ENCODE measurements around the gene THEM4.
"Not testable (repeated sequence)": the region's sequence is repeated elsewhere in the genome, so short reads cannot be mapped to it uniquely, and the experiment has no call there.

THEM4 gene

DNA sequence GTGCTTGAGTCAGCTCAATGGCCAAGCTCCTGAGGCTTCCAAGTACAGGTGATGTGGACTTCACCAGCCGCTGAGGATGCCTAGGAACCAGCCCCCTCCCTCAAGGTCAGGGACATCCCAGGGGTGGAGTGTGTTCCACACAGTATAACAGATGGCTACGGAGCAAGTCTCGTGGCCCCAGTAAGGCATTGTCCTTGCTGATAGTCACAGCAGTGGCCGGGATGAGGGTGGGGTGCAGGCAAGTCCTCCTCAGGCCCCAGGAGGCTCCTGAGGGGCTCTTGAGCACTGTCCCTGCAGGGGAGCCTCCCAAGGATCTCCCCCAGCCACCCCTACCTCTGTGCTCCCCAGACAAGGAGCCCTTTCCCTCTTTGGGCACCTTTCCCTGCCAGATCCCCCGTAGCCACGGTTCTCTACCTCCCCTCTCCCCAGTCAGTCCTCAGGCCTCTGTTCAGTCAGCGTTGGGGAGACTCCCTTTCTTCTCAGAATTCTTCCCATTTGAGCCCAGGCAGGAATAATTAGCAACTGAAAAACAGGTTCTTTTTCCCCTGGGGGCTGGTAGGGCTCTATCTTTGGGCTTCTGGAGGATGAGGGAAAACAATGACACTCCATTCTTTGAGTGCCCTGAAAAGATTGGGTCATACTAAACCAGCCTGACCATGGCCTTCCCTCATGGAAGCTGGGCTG, 48.7 kb downstream of the THEM4 start:
- no peak for DNase-seq

DNA sequence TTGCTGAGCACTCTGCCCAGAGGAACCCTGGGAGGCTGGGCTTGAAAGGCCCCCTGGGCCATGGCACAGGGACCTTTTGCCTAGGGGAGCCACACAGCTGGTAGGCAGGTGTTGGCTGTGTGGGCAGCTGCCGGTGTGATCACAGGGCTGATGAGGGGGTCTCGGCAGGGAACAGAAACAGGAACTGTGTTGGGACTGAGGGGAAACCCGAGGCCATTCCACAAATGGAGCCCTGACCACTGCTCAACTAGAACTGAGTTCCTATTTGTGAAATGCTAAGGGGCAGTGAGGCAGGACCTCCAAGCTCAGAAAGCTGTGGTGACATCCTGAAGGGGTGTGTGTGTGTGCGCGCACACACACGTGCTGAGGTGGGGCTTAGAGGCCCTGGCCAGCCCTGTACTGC, 49.4 kb downstream of the THEM4 start:
- no peak for DNase-seq

DNA sequence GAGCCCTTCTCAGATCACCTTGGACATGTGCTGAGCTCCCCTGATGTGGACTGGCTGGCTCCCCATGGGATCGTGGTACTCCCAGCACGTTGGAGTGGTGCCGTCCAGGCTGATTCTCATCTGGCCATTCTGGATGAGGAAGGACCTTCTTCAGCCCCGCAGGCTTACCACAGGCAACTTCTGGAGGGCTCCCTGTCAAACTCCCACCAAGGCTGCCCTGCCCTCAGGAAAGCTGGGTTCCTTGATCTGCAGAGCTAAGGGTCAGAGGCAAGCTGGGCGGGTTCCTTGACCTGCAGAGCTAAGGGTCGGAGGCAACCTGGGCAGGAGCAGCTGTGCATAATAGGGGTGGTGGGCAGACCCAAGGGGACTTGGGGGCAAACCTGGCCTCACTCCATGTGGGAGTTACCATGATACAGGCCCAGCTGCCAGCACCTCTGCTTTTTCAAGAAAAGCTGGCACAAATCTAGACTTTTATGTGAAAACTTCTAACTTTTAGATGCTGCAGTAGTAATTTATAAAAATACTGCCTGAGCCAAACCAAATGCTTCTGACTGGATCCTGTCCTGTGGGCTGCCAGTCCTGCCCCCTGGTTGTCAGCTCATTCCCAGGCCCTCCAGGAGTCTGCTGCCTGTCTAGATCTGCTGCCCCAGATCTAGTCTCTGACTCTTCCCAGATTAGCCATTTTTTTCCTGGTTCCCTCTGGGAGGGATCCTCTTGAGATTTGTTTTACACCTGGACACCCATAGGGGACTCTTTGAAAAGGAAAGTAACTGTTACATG, 50.2 kb downstream of the THEM4 start:
- DNase-seq: no peak

DNA sequence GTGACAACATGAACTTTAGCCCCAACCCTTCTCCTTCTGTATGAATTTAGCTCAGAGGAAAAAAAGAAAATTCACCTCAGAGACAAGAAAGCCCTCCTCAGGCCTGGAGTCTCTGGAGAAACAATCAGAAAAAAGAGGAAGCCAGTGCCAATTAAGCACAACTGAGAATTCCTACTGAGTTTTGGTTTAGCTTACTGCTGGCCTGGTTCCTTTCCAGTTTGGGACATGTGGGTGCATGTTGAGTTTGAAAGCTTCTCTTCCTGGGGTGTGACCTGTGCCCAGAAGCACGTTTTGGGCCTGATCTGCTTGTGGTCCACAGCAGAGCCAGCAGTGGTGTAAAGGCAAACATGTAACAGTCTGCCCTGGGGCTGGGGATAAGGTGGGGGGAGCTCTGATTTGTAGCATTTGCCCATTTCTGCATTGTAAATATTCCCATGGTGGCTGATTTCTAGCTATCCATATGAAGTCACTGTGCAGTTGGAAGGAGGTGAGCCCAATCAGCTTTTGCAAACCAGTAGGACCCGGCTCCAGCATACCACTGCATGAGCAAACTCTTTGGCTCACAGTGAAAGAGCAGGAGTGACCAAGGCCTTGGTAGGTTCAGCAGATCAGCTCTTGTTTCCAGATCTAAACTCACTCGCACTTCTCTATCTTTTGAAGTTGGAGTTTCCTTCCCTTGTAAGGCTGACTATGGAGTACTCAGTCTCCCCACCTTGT, 51.1 kb downstream of the THEM4 start:
- DNase-seq: no peak

DNA sequence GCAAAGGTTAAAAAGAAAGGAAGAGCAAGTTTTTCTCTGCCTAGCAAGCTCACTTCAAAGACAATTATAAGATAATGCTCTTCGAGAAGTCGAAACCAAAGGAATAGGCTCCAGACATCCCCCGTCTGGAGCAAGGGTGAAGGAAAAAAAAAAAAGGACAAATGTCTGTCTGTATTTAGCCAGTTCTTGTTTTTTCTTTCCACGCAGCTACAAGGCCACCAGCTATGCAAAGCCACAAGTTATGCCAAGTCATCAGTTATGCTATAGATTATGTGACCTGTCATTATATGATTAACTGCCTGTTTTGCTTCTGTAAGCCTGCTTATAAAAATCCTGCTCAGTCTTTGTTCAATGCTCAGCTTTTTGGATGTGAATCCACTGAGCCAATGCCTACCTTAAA, 53.4 kb downstream of the THEM4 start:
- no peak for DNase-seq

DNA sequence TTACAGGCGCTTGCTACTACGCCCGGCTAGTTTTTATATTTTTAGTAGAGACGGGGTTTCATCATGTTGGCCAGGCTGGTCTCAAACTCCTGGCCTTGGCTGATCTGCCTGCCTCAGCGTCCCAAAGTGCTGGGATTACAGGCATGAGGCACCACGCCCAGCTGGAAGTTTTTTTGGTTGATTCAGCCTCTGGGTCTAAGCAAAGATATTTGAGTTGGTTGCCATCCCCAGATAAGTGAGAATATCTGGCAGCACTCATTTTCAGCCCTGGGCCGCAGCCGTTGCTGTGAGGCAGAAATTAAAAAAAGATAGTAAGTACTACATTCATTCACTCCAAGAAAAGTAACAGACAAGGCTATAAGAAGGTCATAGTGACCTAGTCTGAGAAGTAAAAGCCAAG, 53.8 kb downstream of the THEM4 start:
- not testable (repeated sequence) for DNase-seq

DNA sequence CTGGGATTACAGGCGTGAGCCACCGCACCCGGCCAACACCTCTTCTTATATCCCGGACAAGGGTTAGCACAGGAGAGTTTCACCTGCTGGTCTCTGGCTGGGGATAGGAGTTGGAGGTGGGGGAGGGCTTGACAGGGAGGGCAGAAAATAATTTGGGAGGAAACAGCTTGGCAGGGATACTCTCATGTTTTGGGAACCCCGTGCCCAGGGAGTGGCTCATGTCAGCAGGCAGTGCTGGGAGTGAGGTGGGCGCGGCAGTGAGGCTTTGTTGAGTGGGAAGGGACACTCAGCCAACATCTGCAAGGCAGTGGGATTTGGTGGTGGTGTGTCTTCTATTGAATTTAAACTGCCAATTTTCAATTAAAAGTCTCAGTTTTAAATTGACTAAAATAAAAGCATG, 54.7 kb downstream of the THEM4 start:
- DNase-seq: no peak

DNA sequence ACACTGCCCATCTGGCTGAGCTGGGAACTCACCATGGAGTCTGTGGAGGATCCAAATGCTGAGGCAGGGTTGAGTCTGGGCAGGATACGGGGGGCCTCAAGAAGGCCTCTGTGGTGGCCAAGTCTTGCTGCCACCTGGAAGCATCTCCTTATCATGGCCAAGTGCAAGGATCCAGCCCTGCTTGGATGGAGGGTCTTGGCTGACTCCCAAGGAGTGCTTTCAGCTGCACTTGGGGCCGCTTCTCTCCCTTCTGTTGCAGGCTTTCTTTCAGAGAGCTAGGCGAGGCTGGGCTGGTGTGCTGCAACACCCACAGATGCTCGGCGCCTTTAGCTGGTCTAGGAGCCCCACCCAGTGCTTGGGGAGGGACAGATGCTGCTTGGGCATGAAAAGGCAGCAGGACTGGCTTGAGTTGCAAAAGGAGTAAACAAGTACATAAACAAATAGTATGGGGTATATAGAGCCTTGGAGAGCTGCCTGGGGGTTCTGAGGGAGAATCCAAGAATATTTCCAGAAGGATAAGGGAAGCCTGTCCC, 55.8 kb downstream of the THEM4 start, which contains the start of gene THEM5:
TSS of gene THEM5 (minus strand) at position 302 of the 533 bp plus-strand sequence. CDS start at position 155, 147 bp downstream.
- DNase-seq: no peak

DNA sequence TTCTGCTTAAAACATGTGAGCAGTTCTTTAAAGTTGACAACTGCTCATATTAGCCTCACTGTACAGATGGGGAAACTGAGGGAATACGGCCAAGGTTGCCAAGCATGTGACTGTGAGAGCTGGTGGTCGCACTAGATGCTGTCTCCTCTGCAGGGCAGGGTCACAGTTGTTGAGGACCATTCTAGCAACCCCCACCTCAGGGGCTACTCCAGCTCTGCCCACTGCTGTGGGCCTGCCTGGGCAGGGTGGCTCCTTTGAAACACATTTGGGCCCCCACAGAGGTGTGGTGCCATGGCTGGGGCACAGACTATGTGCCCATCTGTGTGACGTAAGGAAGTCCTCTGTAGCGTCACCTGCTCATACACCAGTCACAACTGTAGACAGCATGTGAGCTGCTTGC, 56.6 kb downstream of the THEM4 start:
- DNase-seq: no peak

DNA sequence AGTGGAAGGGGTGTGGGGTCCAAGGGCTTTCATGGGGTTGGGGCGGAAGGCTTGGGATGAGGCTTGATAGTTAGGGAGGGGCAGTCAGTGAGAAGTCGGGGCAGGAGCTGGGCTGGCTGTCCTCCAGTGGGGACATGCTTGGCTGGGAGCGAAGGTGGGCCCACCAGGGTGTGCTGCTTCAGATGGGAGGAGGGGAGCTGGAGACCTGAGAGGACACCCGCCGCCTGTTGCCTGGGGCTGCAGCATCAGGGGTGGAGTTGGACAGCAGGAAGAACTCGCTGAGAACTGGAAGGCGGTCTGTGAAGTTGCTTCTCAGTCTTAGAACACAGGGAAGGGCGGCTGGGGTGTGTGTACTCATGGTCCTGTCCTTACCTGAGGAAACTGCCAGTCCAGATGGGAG, 57.4 kb downstream of the THEM4 start:
- DNase-seq: no peak

DNA sequence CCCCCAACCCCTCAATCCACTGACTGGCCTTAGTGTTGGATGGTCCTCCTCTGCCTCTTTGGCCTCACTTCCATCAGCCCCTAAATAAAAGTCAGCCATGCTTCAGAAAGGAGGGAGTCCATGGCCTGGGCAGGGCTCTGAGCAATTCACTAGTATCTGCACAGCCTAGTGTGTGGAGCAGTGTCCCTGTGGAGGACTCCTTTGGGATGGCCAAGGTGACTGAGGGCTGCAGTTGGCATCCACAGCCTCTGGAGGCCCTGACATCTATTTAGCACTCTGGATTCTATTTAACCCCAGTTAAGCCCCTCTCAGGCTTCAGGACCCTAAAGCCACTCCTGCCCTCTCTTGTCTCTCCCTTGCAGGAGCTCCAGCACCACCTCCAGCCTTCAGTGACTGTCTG, 59.4 kb downstream of the THEM4 start:
- no peak for DNase-seq

DNA sequence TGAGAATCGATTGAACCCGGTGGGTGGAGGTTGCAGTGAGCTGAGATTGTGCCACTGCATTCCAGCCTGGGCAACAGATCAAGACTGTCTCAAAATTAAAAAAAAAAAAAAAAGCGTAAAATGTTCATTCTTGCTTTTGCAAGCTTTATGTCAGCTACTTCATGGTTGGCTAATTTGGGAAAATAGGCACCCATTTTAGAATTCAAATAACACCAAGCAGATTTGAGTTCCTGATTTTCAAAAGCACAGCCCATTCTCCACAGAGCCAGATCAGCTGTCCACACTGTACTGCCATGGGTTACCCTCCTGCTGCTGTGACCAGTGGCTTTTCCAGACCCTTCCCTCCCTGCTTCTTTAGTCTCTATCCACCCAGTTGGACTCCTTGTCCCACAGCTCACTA, 60.2 kb downstream of the THEM4 start:
- no peak for DNase-seq

DNA sequence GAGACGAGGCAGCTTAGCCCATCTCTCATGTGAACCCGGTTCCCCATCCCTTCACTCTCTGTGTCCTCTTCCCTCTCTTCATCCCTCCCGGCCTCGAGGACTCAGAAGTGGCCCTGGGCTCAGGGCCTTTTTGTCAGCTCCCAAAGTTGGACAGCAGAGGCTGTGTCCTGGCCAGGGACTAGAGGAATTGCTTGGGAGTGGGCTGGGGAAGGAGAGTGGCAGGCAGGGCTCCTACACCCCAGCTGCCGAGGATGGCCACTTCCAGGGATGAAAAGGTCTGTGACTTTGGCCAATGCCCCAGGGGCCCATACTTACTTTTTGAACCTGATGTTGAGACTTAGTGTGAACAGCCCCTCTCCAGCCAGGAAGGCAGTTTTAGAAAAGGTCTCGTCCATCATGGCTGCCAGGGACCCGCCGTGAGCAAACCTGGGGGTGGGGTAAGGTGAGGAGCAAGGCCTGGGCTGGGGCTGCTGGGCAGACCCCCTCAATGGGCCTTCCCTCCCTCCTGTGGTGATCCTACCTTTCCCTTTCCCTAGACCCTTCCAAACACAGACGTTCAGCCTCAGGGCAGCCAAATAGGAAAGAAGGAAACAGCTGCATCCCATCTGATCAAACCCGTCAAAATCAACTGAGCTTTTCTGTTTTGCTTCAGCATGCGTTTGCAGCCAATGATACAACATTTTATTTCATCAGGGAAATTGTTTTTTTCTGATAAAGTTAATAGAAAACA, 61.3 kb downstream of the THEM4 start:
- no peak for DNase-seq

DNA sequence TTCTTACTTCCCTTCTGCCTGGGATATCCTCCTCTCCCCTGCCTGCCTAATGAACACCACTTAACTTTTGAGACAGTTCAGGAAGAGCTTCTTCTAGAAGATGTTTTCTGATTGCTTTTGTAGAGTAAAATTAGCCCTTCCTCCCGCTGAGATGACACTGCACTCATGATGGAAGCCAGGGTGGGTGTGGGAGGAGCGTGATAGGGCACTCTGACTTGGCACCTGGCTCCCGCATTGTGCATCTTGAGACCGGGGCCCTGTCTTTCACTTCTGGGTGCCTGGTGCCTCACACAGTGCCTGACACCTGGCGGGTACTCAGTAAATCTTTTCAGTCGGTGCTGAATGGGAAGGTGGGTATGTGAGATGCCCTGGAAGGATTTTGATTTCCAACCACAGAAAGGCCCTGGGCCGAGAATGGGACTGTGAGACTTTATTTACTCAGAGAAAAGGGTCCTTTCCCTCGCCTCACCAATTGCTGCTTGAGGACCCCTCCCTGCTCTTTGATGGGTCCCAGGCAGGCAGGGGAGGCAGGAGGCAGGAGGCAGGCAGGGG, 62.5 kb downstream of the THEM4 start:
- DNase-seq: no peak

DNA sequence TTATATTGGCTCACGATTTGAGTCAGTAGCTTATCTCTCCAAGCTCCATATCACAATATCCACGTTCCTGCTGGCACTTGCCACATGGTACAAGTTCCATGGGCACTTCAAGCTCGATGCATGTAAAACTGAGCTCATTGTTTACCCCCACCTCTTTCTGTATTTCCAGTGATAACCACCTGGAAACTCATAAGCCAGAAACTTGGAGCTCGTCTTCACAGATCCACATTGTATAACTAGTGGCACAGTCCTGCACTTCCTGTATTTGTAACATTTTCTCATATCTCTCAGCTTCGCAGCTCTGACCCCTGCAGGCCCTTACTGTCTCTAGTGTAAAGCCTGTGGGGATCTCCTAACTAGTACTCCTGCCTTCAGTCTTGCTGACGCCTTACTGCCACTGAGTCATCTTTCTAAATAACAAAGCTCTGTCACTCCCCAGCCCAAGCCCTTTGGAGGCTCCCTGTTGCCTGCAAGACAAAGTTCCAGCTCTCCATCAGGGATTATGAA, 63.2 kb downstream of the THEM4 start:
- DNase-seq: no peak

DNA sequence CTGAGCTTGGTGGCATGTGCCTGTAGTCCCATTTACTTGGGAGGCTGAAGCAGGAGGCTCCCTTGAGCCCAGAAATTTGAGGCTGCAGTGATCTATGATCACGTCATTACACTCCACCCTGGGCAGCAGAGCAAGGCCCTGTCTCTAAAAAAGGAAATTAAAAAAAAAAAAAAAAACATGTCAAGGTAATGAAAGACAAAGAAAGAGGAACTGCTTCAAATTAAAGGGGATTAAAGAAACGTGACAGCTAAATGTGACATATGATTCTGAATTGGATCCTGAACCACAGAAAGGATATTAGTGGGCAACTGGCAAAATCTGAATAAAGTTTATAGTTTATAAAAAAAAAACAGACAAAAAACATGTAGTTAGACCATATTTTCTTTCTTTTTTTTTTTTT, 65.9 kb downstream of the THEM4 start:
- no peak for DNase-seq

DNA sequence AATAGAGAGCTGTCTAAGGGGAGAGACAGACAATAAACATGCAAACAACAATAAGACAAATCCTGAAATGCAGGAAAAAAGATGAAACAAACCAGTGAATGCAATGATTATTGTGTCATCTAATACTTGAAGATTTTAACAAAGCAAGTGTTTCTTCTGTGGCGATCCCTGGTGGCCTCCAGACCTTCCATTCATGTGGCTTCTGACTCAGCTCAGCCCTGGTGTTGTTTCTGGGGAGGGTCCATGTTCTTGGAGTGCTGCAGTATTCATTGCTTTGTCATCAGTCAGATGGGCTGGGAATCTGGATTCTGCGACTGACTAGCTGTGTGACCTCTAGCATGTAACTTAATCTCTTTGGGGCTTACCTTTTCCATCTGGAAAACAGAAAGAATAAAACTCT, 68.2 kb downstream of the THEM4 start:
- peak in 5 of 51 donors; percentile 7 to 16 (median 13) for DNase-seq

DNA sequence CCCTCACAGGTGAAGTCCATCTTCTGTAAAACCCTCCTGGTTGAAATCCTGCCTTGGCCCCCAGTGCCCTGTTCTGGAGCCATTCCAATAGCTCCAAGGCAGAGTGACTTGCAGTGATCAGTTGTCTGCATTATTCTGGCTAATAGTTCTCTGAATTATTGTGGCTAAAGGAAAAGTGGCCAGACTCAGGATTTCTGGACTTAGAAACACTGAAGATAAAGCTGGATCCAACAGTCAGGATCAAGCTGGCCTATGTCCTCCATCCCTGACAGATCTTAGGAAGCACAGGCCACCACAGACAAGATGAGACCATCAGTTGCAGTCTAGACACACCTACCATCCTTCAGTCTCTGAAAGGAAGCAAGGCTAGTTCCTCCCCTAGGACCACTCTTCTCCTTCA, 68.9 kb downstream of the THEM4 start:
- peak in 2 of 51 donors; percentile 41 to 69 for DNase-seq

DNA sequence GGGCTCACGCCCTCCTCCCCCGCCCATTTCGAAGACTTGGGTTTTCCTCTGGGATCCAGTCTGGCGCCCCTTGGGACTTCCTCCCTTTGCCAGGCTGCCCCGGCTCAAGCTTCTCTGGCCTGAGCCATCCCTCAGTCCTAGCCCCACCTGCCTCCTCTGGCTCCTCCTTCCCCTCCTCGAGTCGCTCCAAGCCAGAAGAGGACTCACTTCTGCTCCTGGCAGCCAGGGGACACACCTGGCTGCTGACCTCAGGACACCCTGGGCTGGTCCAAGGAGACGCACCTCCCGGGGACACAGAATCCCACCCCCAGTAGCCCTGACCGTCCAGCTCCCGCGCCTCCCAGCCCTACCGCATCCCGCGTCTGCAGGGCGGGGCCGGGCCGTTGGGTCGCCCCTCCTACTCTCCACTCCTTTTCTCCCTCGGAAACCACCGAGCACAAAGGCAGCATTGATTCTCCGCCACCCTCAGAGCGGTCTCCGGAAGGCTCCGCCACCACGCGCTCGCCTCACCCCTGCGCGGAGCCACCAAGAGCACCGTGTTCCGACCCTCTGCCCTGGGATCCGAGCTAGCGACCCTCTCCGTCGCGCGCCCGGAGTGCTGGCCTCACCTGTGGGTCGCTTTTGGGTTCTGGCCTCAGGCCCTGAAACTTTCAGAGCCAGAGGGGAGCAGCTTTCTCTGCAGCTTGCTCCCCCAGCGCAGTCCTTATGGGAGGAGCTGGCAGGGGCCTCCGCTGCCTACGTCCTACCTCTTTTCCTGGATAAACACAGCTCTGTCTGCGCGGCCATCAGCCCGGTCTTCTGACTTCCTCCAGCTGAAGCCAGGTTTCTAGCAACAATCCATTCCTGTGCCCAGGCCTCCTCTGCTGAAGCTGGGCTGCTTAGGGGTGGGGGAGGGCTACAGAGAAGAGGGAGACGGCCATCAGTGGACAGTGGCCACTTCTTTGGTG, 69.6 kb downstream of the THEM4 start, which contains the start of gene C2CD4D:
TSS of gene C2CD4D (minus strand) at position 364 of the 947 bp plus-strand sequence. CDS start 831 bp downstream, outside the sequence.
- DNase-seq: peak in 50 of 51 donors; percentile 22 to 90 (median 72)

DNA sequence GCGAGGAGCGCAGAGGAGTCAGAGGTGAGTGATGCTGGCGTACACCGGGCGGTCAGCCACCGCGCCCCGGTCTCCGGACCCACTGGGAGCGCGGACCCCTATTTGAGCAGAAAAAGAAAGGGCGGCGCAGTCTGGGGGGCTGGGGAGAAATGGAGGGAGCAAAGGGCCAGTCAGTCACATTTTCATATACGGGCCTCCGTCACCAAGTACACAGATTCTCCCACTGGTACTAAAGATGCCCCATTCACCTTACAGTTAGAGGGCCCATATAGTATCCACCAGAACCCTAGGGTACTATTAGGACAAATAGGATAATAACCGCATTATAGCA, 70.3 kb downstream of the THEM4 start:
- peak in 1 of 51 donors; percentile 9 for DNase-seq

All from hypothalamus (tissue), 51 donors.